ENCODE data around the gene NIT1. TPM values are rescaled to one million over a fixed set of nuclear protein-coding genes. Genes with fewer than 3 reads are reported as not detected.
A peak's percentile ranks its signal among the peaks of the same experiment; 100 is the strongest.

NIT1 gene
- total RNA-seq, 5 donors from 2014 or later (not counting 1 experiment from before 2014, with no cell fraction given): 23.4 to 44.7 (median 41.7) TPM

- peaks cover 18% of the 10 kb centered on the region for H3K36me3 Mint-ChIP-seq
- peak overlapping the region; percentile 74 for H3K27ac ChIP-seq (ENCODE audit: low read length)
- no peak for ATAC-seq (replicated peaks in 1 of 4)
- H3K4me1 ChIP-seq (ENCODE audit: control insufficient read depth in 1 of 2, extremely low read depth in 1 of 2, insufficient read depth in 2 of 2, low read length in 2 of 2): peaks cover 18 to 42% of the 10 kb centered on the region in 2 experiments
- WGBS (ENCODE audit: insufficient coverage): 42% methylated on average over 5 of the region's 9 CpGs
- no peaks in the 10 kb centered on the region for H3K27me3 ChIP-seq (replicated peaks in 1 of 2; ENCODE audit: control insufficient read depth in 2 of 2, extremely low read depth in 1 of 2, insufficient read depth in 2 of 2, low read length in 1 of 2)
- peak overlapping the region; percentile 86 to 94 (median 92) for H3K4me3 Mint-ChIP-seq
- peaks cover 9 to 38% of the 10 kb centered on the region in 2 donors for H3K36me3 ChIP-seq (ENCODE audit: control insufficient read depth in 2 of 2, extremely low read depth in 1 of 2, insufficient read depth in 1 of 2, low read length in 1 of 2)
- ChIA-PET POLR2A (interaction anchor here (0.6 to 1.6 kb wide), 4 partner anchors 8 to 64 kb away, joined by 4 to 11 read pairs (median 5); partner anchors contain the start of genes DEDD (in 1 of the 2) and PPOX (in 1 of the 2)), CTCF (no interaction called here)
- H3K9me3 ChIP-seq: no peaks in the 10 kb centered on the region
- H3K27me3 Mint-ChIP-seq: no peaks in the 10 kb centered on the region
- DNase-seq: no peak
- peak overlapping the region; percentile 90 to 94 for H3K27ac Mint-ChIP-seq
- H3K9me3 Mint-ChIP-seq: no peaks in the 10 kb centered on the region
- peak overlapping the region; percentile 65 to 68 for H3K4me3 ChIP-seq (ENCODE audit: control insufficient read depth in 1 of 2, extremely low read depth in 1 of 2, low read length in 1 of 2)
- H3K4me1 Mint-ChIP-seq: peaks cover 70 to 73% (median 70%) of the 10 kb centered on the region in 3 donors
Measured at GRCh38 chr1:161158316-161159010, 40.6 kb downstream of the NIT1 start.

GRCh38 chr1:161159087-161159912 is 41.4 kb downstream of the NIT1 start, which contains the start of gene USP21:
USP21 (plus strand) TSS chr1:161159500; CDS start chr1:161160641, 1,141 bp downstream.
- Mint-ChIP-seq H3K9me3 (no peaks in the 10 kb centered on the region), H3K27me3 (no peaks in the 10 kb centered on the region), H3K4me1 (peaks cover 66 to 76% (median 70%) of the 10 kb centered on the region in 3 donors), H3K4me3 (peak within 1 kb of the TSS; percentile 86 to 94 (median 92)), H3K27ac (peak within 1 kb of the TSS; percentile 90 to 94), H3K36me3 (peaks cover 18% of the 10 kb centered on the region)
- 2% methylated on average over 54 of the region's 60 CpGs for WGBS (ENCODE audit: insufficient coverage)
- Histone ChIP-seq H3K27me3 (replicated peaks in 1 of 2; ENCODE audit: control insufficient read depth in 2 of 2, extremely low read depth in 1 of 2, insufficient read depth in 2 of 2, low read length in 1 of 2) (no peaks in the 10 kb centered on the region), H3K36me3 (ENCODE audit: control insufficient read depth in 2 of 2, extremely low read depth in 1 of 2, insufficient read depth in 1 of 2, low read length in 1 of 2) (peaks cover 9 to 44% of the 10 kb centered on the region in 2 donors), H3K4me3 (ENCODE audit: control insufficient read depth in 1 of 2, extremely low read depth in 1 of 2, low read length in 1 of 2) (peak within 1 kb of the TSS; percentile 65 to 68), H3K9me3 (no peaks in the 10 kb centered on the region), H3K27ac (ENCODE audit: low read length) (peak within 1 kb of the TSS; percentile 74), H3K4me1 (ENCODE audit: control insufficient read depth in 1 of 2, extremely low read depth in 1 of 2, insufficient read depth in 2 of 2, low read length in 2 of 2) (peaks cover 16 to 39% of the 10 kb centered on the region in 2 experiments)
- ChIA-PET POLR2A (no interaction called here), CTCF (interaction anchor here in 1 of 2 donors (0.9 kb wide), 1 partner anchor 27 kb away, joined by 3 read pairs; the partner anchor contains the start of gene DEDD)
- peak; percentile 77 to 95 (median 89) for DNase-seq
- peak; percentile 93 to 97 (median 95) for ATAC-seq (replicated peaks in 1 of 4)

GRCh38 chr1:161159913-161160243 is 42.0 kb downstream of the NIT1 start:
- ChIA-PET POLR2A (no interaction called here), CTCF (interaction anchor here in 1 of 2 donors (0.9 kb wide), 1 partner anchor 27 kb away, joined by 3 read pairs; the partner anchor contains the start of gene DEDD)
- peak overlapping the region; percentile 74 for H3K27ac ChIP-seq (ENCODE audit: low read length)
- H3K36me3 Mint-ChIP-seq: peaks cover 18% of the 10 kb centered on the region
- H3K36me3 ChIP-seq (ENCODE audit: control insufficient read depth in 2 of 2, extremely low read depth in 1 of 2, insufficient read depth in 1 of 2, low read length in 1 of 2): peaks cover 9 to 47% of the 10 kb centered on the region in 2 donors
- H3K27ac Mint-ChIP-seq: peak overlapping the region; percentile 69 to 75
- DNase-seq (peak in 1 of 35 experiments; percentile 34), ATAC-seq (replicated peaks in 1 of 4) (no peak)
- no peaks in the 10 kb centered on the region for H3K9me3 ChIP-seq
- H3K4me1 ChIP-seq (ENCODE audit: control insufficient read depth in 1 of 2, extremely low read depth in 1 of 2, insufficient read depth in 2 of 2, low read length in 2 of 2): peaks cover 12 to 35% of the 10 kb centered on the region in 2 experiments
- H3K4me3 ChIP-seq (ENCODE audit: control insufficient read depth in 1 of 2, extremely low read depth in 1 of 2, low read length in 1 of 2): peak overlapping the region; percentile 65 to 68
- H3K9me3 Mint-ChIP-seq: no peaks in the 10 kb centered on the region
- H3K27me3 Mint-ChIP-seq: no peaks in the 10 kb centered on the region
- peak overlapping the region; percentile 86 to 94 (median 92) for H3K4me3 Mint-ChIP-seq
- H3K27me3 ChIP-seq (replicated peaks in 1 of 2; ENCODE audit: control insufficient read depth in 2 of 2, extremely low read depth in 1 of 2, insufficient read depth in 2 of 2, low read length in 1 of 2): no peaks in the 10 kb centered on the region
- WGBS (ENCODE audit: insufficient coverage): no CpG with 5 or more reads among the region's 11 CpGs
- peaks cover 64 to 71% (median 69%) of the 10 kb centered on the region in 3 donors for H3K4me1 Mint-ChIP-seq

GRCh38 chr1:161160671-161161145 is 42.8 kb downstream of the NIT1 start:
- H3K27ac ChIP-seq (ENCODE audit: low read length): no peak overlapping the region
- peaks cover 9 to 47% of the 10 kb centered on the region in 2 donors for H3K36me3 ChIP-seq (ENCODE audit: control insufficient read depth in 2 of 2, extremely low read depth in 1 of 2, insufficient read depth in 1 of 2, low read length in 1 of 2)
- H3K4me3 ChIP-seq (ENCODE audit: control insufficient read depth in 1 of 2, extremely low read depth in 1 of 2, low read length in 1 of 2): no peak overlapping the region
- POLR2A ChIA-PET: interaction anchor here in 1 of 2 donors (0.6 kb wide), 1 partner anchor 521 kb away, joined by 6 read pairs; no protein-coding TSS in a partner anchor
- H3K9me3 ChIP-seq: no peaks in the 10 kb centered on the region
- peaks cover 7 to 40% of the 10 kb centered on the region in 2 experiments for H3K4me1 ChIP-seq (ENCODE audit: control insufficient read depth in 1 of 2, extremely low read depth in 1 of 2, insufficient read depth in 2 of 2, low read length in 2 of 2)
- H3K27me3 ChIP-seq (replicated peaks in 1 of 2; ENCODE audit: control insufficient read depth in 2 of 2, extremely low read depth in 1 of 2, insufficient read depth in 2 of 2, low read length in 1 of 2): no peaks in the 10 kb centered on the region
- H3K4me3 Mint-ChIP-seq: peak overlapping the region; percentile 86 to 94 (median 92)
- H3K9me3 Mint-ChIP-seq: no peaks in the 10 kb centered on the region
- peaks cover 63 to 71% (median 68%) of the 10 kb centered on the region in 3 donors for H3K4me1 Mint-ChIP-seq
- ATAC-seq (replicated peaks in 1 of 4) (no peak), DNase-seq (no peak)
- peaks cover 18% of the 10 kb centered on the region for H3K36me3 Mint-ChIP-seq
- 97% methylated on average over 22 of the region's 22 CpGs for WGBS (ENCODE audit: insufficient coverage)
- H3K27ac Mint-ChIP-seq: peak overlapping the region; percentile 53 to 55
- CTCF ChIA-PET: no interaction called here
- no peaks in the 10 kb centered on the region for H3K27me3 Mint-ChIP-seq

- Histone ChIP-seq H3K36me3 (ENCODE audit: control insufficient read depth in 2 of 2, extremely low read depth in 1 of 2, insufficient read depth in 1 of 2, low read length in 1 of 2) (peaks cover 9 to 47% of the 10 kb centered on the region in 2 donors), H3K4me1 (ENCODE audit: control insufficient read depth in 1 of 2, extremely low read depth in 1 of 2, insufficient read depth in 2 of 2, low read length in 2 of 2) (peaks cover 8 to 47% of the 10 kb centered on the region in 2 experiments), H3K4me3 (ENCODE audit: control insufficient read depth in 1 of 2, extremely low read depth in 1 of 2, low read length in 1 of 2) (no peak overlapping the region), H3K9me3 (no peaks in the 10 kb centered on the region), H3K27ac (ENCODE audit: low read length) (no peak overlapping the region), H3K27me3 (replicated peaks in 1 of 2; ENCODE audit: control insufficient read depth in 2 of 2, extremely low read depth in 1 of 2, insufficient read depth in 2 of 2, low read length in 1 of 2) (no peaks in the 10 kb centered on the region)
- ATAC-seq (replicated peaks in 1 of 4): no peak
- no peak for DNase-seq
- Mint-ChIP-seq H3K4me3 (peak overlapping the region in 2 of 3 donors; percentile 25 to 94), H3K9me3 (no peaks in the 10 kb centered on the region), H3K27me3 (no peaks in the 10 kb centered on the region), H3K4me1 (peaks cover 69 to 74% (median 69%) of the 10 kb centered on the region in 3 donors), H3K36me3 (peaks cover 18% of the 10 kb centered on the region), H3K27ac (peak overlapping the region; percentile 1 to 53)
- POLR2A ChIA-PET: interaction anchor here (0.6 to 1.0 kb wide), 3 partner anchors 8 to 522 kb away, joined by 3 to 6 read pairs (median 3); no protein-coding TSS in a partner anchor
- CTCF ChIA-PET: no interaction called here
- 91% methylated on average over 4 of the region's 5 CpGs for WGBS (ENCODE audit: insufficient coverage)
Measured at GRCh38 chr1:161161652-161162051, 43.7 kb downstream of the NIT1 start.

GRCh38 chr1:161162052-161162451 is 44.1 kb downstream of the NIT1 start:
- DNase-seq: no peak
- H3K27ac Mint-ChIP-seq: peak overlapping the region; percentile 1 to 53
- no peaks in the 10 kb centered on the region for H3K9me3 Mint-ChIP-seq
- CTCF ChIA-PET: no interaction called here
- no peak for ATAC-seq (replicated peaks in 1 of 4)
- peaks cover 15% of the 10 kb centered on the region for H3K36me3 Mint-ChIP-seq
- Histone ChIP-seq H3K9me3 (no peaks in the 10 kb centered on the region), H3K27ac (ENCODE audit: low read length) (no peak overlapping the region), H3K4me3 (ENCODE audit: control insufficient read depth in 1 of 2, extremely low read depth in 1 of 2, low read length in 1 of 2) (no peak overlapping the region), H3K4me1 (ENCODE audit: control insufficient read depth in 1 of 2, extremely low read depth in 1 of 2, insufficient read depth in 2 of 2, low read length in 2 of 2) (peaks cover 11 to 51% of the 10 kb centered on the region in 2 experiments), H3K36me3 (ENCODE audit: control insufficient read depth in 2 of 2, extremely low read depth in 1 of 2, insufficient read depth in 1 of 2, low read length in 1 of 2) (peaks cover 8 to 45% of the 10 kb centered on the region in 2 donors), H3K27me3 (replicated peaks in 1 of 2; ENCODE audit: control insufficient read depth in 2 of 2, extremely low read depth in 1 of 2, insufficient read depth in 2 of 2, low read length in 1 of 2) (no peaks in the 10 kb centered on the region)
- peak overlapping the region in 2 of 3 donors; percentile 25 to 94 for H3K4me3 Mint-ChIP-seq
- WGBS (ENCODE audit: insufficient coverage): 96% methylated on average over 4 of the region's 7 CpGs
- H3K27me3 Mint-ChIP-seq: no peaks in the 10 kb centered on the region
- peaks cover 69 to 75% (median 72%) of the 10 kb centered on the region in 3 donors for H3K4me1 Mint-ChIP-seq
- POLR2A ChIA-PET: interaction anchor here (0.6 to 1.0 kb wide), 3 partner anchors 9 to 44 kb away, joined by 3 to 5 read pairs (median 3); partner anchors contain the start of genes NIT1 (in 1 of the 2) and PFDN2 (in 1 of the 2)
